Activated CD4-positive, CD25-positive, alpha-beta regulatory T cell treated with anti-CD3 and anti-CD28 coated beads, Interleukin-2, amount 50 U/mL, for 24 hours (primary cell): ENCODE measurements around the gene TRIML2.
"Not testable (repeated sequence)": the region's sequence is repeated elsewhere in the genome, so short reads cannot be mapped to it uniquely, and the experiment has no call there.

ENCODE experiments used
- ATAC-seq, 2 donors: fragments of 150-1000 bp; cut with Tn5 transposase; one replicate each; pipeline ENCODE4 v1.10.0; 2021; ENCODE audit warnings: mild to moderate bottlenecking in 1 of 2, moderate library complexity in 1 of 2

The TRIML2 gene

DNA sequence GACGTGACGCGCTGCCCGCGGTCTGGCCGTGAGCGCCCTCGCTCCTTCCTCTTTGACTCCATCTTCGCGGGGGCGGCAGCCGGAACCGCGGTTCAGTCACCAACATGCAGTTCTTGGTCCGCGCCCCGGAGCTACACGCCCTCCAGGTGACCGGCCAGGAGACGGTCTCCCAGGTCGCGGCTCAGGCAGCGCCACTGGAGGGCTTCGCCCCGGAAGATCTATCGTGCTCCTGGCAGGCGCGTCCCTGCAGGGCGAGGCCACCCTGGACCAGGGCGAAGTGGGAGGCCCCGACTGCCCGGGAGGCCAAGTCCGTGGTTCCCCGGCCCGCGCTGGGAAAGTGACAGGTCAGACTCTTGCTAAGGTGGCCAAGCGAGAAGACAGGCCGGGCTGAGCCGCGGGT, 2.9 kb downstream of the TRIML2 start:
- no peak for ATAC-seq

DNA sequence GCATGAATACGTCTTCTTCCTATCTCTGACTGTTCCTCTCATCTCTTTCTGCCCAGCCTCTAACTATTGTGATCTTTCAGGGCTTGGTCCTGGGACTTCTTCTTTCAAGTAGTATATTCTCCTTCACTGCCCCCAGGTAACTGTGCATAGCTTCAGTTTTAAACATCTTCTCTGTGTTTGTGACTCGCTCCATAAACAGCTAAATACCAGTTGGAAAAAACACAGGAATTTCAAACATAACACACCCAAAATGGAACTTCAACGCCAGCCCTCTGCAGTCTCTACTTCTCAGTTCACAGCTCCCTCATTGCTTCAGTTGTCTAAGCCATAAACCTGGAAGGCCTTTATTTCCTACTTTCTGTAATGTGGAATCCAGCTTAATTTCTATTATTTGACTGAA, 16.6 kb downstream of the TRIML2 start:
- ATAC-seq, result no peak

DNA sequence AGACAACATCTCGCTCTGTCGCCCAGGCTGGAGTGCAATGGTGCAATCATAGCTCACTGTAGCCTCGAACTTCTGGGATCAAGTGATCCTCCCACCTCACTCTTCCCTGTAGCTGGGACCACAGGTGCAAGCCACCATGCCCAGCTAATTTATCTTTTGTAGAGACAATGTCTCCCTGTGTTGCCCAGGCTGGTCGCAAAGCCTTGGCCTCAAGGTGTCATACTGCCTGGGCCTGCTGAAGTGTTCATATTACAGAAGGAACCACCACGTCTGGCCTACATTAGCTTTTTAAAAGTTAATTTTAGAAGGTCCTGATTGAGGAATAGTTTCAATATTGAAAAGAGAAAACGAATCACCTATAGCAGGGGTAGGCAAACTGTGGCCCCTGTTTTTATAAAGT, 22.5 kb downstream of the TRIML2 start:
- ATAC-seq, result no peak

DNA sequence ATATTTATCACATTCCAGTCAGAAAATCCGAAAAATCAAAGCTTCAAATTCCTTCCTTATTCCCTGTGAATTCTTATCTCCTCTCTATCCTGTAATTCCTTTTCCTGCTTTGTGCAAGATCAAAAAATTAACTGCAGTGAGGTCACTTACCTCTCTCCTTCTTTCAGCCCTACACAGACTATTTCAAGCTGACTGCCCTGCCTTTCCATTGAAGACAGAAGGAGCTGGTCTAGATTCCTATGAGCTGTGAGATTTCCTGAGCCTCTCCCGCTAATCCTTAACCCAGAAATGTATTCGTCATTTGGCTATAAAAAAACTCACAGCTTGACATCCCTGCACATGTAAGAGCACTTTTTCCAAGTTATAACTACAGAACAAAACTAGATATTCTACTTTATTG, 26.6 kb downstream of the TRIML2 start:
- ATAC-seq, result no peak

DNA sequence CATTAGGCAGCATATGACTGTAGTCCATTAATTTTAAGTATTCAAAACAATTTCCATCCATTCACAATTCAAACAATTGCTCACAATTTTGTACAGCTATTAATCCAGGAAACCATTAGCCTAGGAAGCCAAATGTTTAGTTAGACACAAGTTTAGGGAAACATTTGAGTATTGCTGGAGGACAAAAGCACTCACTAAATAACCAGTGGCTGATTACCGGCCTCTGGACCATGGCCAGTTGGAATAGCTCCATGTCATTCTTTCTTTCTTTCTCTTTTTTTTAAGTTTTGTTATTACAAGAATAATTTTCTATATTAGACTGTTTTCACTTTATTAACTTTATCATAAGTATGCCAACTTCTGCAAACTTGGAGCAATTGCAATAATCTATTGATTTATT, 31.3 kb downstream of the TRIML2 start:
- no peak for ATAC-seq

DNA sequence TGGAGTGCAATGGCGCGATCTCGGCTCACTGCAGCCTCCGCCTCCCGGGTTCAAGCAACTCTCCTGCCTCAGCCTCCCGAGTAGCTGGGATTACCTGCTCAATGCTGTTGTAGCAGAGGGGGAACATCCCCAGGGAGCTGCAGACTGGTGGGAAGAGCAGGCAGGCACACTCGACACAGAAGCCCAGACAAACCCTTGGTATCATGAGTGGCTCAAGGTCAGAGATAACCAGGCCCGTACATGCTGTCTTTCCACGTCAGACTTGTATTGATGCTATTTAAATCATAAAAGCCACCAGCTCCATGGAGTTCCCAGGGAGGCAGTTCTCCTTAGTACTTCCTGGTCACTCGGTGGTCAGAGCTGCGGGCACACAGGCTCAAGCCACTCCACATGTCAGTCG, 33.2 kb downstream of the TRIML2 start:
- ATAC-seq, result no peak

DNA sequence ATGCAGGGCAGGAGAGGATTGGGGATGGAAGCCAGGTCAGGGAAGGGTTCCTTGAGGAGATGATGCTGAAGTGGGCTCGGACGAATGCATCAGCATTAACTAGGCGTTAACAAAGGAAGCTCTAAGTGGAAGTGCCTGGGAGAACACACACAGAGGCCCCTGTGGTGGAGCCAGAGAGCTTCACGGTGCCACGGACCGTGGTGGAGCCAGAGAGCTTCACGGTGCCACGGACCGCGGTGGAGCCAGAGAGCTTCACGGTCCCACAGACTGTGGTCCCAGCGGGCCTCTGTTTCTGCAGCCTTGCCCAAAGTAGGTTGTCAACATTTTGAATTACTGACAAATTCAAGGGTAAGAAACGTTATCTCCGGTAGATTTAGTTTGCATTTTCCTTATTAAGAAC, 48.3 kb downstream of the TRIML2 start:
- ATAC-seq, result no peak

DNA sequence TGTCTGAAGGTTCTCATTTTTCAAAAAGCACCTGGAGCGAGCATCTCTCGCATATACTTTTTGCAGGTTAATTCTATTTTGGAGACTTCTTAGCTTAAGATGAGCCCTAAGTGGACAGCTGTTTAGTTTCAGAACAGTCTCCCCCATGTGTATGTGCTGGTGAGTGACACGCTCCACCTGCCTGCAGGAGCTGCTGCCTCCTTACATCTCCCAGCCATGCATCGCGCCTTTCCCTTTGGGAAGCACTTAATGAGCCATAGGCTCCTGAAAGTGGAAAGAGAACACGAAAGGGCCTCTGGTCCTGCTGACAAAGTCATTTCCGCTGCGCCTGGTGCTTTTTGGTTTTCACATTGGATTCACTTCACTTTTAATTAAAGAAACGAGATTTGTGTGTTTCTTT, 56.1 kb downstream of the TRIML2 start:
- ATAC-seq, result no peak

DNA sequence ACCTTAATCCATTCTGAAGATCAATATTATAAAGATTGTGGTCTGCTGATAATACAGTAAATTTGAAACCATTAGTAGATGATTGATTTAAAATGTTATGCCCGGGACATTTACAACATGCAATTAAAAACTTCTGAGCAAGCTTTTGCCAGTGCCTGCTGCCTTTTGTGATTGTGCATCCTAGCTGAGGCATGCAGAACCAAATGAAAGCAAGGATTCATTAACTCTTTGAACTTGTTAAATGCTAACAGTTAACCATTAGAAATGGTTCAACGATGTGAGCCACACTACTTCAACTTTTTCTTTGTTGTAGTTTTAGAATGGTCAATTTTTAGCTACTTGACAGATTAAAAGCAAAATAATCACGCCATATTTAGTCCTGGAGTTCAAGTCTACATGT, 62.7 kb downstream of the TRIML2 start:
- ATAC-seq, result no peak

DNA sequence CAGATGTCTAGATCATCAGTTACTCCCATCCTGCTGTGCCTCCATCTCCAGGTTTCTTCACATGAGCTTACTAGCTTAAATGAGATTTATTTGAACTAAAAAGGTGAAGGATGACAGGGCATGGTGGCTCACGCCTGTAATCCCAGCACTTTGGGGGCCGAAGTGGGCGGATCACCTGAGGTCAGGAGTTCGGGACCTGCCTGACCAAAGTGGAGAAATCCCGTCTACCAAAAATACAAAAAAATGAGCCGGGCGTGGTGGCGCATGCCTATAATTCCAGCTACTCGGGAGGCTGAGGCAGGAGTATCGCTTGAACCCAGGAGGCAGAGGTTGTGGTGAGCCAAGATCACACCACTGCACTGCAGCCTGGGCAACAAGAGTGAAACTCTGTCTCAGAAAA, 63.9 kb downstream of the TRIML2 start:
- not testable (repeated sequence) for ATAC-seq

DNA sequence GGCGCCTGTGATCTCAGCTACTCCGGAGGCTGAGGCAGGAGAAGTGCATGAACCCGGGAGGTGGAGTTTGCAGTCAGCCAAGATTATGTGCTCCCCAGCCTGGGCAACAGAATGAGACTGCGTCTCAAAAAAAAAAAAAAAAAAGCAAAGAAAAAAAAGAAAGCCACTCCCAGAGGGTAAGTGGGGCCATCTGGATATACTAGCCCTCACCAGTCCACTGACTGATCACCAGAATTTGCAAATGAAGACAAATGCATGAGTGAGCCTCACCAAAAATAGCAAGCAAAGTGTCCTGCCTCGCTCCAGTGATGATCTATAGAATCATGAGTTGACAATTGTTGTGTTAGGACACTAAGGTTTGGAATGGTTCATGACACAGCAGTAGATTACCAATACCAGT, 66.2 kb downstream of the TRIML2 start:
- ATAC-seq, result no peak

DNA sequence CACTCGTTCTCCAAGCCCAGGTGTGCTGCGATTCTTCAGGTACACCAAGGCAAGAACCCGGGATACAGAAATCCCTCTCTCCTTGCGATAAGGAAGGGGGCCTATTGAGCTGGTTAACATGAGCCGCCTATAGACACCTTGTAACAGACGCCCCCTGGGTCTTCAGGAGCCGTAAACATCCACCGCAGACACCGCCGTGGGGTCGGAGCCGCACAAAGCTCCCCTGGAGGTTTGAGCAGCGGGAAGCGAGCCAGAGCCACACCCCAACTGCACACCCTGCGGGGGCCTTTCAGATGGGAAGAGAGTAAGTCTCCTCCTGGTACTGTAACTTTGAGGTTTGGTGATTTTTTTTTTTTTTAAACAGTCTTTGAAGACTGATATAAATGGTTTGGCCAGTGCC, 67.2 kb downstream of the TRIML2 start:
- ATAC-seq, result no peak

DNA sequence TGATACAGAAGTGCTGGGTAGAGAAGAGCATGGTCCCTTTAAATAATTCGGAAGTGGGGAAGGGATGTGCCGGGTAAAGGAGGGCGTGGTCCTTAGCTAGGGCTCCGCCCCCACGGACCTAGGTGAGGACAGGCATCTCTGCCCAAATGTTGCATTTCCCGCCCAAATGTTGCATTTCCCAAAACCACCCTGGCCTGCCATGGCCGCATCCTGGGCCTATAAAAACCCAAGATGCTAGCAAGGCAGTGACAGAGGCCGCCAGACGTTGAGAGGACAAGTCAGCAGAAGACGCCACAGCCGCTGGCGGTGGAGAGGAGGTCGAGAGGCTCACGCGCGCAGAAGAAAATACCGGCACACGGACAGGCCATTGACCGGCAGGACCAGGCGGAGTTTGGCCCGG, 67.7 kb downstream of the TRIML2 start:
- no peak for ATAC-seq
